ENCODE results near the gene TNP1.

DNA sequence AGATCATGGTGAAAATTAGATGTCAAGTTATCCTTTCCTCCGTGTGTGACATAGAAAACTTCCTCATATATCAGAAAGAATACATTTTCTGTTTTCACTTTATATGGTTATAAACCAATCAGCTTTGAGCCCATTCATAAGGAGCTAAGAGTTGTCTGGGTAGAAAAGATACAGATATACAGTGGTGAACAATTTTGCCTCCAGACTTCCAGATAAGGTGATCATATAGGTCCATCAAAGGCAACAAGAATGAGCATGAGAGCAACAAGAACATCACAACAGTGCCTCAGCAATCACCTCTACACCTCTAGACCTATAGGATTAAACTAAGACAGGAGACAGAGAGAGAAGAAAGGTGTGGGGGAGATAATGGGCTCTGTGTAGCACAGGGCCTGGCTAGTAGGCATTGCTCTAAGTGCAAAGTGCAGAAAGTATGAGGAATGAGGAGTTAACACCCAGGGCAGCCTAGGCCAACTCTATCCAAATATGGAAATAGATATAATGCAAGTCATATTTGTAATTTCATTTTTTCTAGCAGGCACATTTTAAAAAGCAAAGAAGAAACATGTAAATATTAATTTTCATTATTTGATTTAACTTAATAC is 8.3 kb downstream of the TNP1 start:
- TF ChIP-seq, protein P1, sequence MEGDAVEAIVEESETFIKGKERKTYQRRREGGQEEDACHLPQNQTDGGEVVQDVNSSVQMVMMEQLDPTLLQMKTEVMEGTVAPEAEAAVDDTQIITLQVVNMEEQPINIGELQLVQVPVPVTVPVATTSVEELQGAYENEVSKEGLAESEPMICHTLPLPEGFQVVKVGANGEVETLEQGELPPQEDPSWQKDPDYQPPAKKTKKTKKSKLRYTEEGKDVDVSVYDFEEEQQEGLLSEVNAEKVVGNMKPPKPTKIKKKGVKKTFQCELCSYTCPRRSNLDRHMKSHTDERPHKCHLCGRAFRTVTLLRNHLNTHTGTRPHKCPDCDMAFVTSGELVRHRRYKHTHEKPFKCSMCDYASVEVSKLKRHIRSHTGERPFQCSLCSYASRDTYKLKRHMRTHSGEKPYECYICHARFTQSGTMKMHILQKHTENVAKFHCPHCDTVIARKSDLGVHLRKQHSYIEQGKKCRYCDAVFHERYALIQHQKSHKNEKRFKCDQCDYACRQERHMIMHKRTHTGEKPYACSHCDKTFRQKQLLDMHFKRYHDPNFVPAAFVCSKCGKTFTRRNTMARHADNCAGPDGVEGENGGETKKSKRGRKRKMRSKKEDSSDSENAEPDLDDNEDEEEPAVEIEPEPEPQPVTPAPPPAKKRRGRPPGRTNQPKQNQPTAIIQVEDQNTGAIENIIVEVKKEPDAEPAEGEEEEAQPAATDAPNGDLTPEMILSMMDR (IDR thresholded peaks at IDR 0.05) = no peak
- TF ChIP-seq POLR2A (IDR thresholded peaks at IDR 0.05) (no peak), EP300 (IDR thresholded peaks at IDR 0.05) (no peak)

All from ovary (tissue), 3 donors.